HG03558 (cell line): ENCODE measurements around the gene CCDC178.

ENCODE experiments used
- ATAC-seq: cut with Tn5 transposase; IDR thresholded peaks from one replicate; pipeline ENCODE4 v1.9.1; 2021; ENCODE audit warnings: moderate number of reproducible peaks; ENCODE audit not compliant: unreplicated experiment; ENCODE audit errors: extremely low read depth

Gene CCDC178

DNA sequence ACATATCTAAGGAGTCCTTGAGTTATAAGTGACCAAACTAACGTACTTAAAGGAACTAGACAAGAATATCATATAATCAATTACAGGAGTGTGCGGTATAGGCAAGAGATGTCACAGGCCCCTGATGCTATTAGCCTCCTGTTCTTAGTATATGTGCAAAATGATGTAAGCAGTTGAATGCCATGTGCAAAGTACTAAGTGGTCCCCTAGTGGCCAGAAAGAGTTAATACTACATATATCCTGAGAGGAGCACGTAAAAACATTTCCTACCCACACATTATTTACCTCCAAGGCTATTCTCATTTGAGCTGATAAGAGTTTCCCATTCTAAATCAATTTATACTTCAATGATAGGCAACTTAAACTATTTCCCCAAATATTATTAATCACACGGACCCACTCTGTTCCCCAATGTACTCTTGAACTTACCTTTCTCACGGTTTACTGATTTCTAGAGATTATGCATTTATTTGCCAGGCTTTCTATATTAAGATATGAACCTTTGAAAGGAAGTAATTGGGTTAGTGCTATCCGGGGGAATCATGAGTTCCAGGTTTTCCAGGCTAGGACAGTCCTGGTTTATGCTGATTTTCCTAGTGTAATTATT is 509.7 kb downstream of the CCDC178 start:
- peak; percentile 99 for ATAC-seq

DNA sequence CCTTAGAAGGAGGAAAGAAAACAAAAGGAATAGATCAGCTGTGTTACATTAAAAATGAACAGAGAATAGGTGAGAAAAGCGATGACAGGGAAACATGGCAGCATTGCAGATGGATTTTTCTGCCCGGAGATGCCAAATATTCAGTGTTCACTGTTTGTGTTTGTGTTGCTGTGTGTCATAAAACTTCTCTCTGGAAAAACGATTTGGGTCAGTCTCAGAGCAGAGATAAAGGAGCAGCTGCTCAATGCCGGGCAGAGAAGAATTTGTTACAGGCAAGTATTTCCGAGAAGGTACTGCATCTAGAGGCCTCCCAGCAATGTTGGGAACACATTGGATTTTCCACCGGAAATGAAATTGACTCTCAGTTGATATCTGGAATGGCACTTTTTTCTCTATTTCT is 511.3 kb downstream of the CCDC178 start:
- ATAC-seq: no peak

DNA sequence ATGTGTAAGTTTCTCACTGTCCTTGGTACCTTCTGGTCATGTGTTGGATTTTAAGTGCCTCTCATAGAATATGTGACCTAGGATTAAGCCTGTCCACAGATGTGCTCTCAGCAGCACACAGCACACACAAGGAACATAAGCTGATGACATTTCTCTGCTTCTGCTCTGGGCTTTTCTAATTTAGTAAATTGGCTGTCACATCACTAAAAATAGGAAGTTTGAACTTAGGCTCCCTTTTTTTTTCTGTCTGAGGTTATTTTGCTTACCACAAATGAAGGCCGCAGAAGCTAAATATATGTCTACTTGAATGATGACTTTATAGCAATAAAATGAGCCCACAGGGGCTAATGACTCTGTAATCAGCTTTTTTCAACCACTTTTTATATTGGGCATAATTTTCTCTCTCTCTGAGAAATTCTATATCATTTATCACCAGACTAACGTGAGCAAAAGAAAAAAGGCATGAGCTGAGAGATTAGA is 517.5 kb downstream of the CCDC178 start:
- ATAC-seq: no peak

DNA sequence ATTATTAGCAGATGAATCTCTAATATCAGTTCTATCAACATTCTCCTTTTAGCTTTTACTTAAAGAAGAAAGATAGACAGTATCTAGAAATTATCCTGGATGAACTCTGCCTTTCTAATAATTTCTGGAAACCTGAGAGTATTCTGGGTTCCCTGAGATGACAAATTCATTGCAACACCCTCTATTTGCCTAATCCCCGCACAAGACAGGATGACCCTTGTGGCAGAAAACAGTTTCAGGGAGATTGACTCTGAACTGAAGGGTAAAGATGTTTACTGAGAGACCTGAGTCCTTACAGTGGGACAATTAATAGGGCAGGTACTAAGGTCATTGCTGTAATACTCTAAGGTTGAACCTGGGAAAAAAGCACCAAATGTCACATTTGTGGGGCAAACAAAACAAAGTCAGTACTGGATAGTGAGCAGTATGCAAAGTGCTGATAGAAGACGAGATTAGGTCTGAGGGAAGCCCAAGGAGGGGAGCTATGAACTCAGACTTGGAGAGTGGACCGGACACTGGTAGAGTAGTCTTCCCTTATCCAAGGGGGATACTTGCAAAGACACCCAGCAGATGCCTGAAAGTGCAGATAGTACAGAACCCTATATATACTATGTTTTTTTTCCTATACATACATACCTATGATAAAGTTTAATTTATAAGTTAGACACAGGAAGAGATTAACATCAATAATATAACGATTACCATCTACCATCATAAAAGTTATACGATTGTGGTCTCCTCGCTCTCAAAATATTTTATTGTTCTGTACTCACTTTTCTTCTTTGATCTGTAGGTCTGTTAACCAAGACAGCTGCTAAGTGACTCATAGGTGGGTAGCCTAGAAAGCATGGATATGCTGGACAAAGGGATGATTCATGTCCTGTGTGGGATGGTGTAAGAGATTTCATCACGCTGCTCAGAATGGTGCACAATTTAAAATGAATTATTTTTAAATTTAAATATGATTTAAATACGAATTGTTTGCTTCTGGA is 519.4 kb downstream of the CCDC178 start:
- ATAC-seq: no peak

DNA sequence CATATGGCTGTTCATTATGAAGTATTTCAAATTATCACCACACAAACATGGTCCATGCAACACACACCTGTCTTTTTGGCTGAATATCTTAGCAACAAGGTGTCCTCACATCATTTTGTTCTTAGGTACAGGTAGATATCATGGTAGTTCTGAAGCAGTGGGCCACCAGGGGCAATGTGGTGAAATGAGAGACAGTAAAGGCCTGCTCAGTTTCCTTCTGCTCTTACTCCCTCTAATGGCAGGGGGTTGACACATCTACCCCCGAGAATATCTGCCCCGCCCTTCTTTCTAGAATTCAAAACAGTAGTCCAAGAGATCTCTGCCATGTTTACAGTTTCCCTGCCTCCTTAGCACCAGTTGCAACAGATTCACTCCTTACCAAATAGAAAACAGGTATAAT is 520.7 kb downstream of the CCDC178 start:
- ATAC-seq: peak; percentile 84

DNA sequence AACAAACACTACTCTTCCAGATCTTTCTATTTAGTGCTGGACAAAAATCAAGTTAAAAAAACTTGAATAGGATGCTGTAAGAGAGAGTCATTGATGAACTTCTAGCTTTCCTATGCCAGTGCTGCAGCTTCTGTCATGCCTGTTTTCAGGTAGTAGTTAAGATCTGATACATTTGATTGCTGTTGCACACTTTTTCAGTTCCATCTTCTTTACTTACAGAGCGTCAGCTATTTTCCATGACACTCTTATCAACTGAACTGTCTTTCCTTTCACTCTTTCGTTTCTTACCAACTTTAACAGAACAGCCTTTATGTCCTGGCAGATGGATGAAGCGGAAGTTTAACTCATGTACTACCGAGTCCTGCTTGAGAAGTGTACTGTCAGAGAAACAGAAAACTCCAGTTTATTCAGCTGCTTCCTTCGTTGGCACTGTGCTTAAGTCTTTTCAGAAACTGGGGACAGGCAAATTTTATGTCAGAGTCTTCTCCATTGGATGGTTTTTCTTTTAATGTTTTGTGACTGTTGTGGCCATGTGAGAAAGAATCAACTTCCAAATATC is 521.8 kb downstream of the CCDC178 start:
- peak; percentile 42 for ATAC-seq

DNA sequence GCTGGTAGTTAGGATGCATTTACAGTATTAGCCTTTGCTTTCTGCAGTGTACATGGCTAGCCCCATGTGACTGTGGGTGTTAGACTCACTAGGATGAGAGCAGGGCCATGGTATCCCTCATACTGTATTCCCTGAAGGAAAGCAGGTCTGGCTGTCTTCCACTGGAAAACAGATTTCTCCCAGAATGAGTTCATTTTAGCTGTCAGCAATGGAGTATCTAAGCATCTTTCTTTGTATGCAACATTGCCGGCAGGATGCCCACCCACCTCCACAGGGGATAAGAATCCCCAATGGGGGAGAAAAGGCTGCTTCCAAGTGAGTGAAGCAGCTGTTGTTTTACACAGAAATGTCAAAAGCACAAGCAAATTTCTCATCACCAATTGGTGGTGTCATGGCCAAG is 525.0 kb downstream of the CCDC178 start:
- ATAC-seq: no peak

DNA sequence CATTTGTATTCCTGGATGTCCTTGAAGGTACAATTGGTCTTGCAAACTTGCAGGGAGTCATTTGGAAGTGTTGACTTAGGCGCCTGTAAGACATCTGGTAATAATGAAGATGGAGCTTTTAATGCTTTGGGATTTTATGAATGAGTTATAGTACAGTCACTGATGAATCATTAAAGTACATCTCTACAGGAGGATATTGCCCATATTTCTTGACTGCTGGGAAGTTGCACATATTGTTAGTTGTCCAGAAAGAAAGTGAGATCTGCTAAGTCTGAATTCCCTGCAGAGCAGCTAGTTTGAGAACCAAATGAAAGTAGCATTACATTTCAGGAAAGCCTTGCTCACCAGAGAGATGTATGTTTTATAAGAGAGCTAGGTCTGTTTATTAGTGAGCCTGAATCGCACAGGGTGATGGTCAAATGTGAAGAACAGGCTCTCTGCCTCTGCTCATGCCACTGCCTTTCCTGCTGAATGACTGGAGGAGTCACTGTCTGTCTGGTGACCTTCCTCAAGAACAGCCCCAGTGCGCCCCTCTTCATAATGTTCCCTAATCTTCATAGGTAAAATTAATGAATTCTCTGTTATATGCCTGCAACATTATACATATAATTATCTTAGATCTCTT is 528.7 kb downstream of the CCDC178 start:
- ATAC-seq: no peak

DNA sequence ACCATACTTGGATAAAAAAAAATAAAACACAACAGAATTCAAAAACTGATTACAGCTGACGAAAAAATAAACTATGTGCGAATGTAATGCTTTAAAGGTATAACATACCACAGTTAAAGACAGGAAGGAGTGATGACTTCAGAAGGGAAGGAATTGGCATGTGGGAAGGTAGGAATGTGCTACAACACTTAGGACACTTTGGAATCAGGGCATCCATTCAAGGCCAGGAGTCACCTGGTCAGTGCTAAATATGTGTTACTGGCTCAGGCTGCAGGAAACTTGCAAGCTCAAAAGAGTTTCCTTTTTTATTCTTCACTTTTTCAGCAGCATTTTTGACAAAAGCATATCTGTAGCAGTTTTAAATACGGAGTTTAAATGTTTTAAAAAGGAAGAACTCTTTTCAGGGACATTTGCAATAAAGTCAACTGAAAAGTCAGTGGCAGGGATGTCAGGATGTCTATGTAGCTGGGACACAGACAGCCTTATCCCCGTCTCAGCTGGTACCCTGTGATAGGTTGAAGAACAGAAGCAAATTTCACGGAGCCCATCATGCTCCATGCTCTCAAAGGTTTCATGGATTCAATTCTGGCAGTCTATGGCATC is 529.7 kb downstream of the CCDC178 start:
- no peak for ATAC-seq

DNA sequence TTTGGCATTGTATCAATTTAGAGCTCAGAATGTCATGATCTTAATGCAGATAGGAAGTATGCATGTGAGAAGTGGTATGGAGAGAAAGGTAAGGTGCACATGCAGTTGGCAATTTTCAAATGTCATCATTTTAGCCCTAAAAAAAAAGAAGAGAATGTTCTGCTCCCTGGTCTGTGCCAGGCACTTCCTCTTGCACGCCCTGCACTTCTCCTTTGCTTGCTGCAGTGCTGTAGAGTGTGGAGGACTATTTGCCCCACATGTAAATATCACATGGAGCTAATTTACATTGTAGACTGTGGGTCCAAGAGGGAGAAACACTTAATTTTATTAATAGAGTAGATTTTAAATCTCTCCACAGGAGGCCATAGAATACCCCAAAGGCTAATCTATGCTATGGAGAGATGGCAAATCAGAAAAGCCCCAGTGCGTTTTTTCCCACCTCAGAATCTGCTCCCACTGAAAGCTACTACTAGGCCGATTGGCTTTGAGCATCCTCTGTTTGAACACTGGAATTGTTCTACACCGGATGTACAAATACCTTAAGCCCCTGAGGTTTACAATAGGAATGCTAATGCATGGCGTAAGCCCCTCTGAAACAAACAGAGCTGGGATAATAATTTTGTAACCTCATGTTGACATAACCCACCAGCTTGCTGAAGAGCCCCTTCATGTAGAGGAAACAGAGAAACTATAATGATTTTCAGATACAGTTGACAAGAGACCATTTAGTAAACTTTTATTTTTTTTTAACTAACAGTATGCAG is 530.5 kb downstream of the CCDC178 start:
- ATAC-seq: no peak

DNA sequence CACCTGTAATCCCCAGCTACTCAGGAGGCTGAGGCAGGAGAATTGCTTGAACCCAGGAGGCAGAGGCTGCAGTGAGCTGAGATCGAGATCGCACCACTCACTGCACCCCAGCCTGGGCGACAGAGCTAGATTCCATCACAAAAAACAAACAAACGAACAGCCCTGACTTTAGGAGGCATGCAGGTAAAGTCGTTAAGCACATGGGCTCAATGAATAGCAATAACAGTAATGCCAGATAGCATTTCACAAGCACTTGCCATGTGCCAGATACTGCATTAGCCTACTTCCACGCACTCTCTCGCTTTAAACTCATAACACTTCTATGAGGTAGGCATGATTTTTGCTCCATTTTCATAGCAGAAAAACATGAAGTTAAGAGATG is 532.1 kb downstream of the CCDC178 start:
- ATAC-seq: no peak

DNA sequence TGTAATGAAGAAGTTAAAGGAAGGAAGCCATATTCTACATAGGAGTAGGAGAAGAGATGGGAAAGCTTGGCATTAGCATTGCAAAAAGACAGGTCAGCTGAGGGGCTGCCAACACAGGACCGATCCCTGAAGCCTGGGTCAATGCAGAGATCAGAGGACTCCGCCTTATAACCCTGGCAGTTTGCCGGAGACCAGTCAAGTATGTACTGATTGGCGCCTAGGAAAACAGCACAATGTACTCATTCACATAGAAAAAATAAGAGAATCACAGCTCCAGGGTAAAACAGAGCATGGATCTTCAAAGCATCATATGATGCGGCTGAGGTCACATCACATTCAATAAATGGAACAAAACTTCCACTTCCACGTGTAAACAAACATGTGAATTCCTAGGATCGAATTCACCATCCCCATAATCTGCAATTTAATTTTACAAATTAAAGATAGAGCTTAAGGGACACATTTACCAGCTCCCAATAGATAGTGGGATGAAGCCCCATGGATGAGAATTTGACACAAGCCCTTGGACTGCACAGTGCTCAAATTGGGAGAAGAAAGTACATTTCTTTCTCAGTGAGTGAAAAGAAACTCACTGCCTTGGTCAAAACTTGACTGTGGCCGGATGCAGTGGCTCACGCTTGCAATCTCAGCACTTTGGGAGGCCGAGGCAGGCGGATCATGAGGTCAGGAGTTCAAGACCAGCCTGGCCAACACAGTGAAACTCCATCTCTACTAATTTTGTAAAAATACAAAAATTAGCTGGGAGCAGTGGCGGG is 532.7 kb downstream of the CCDC178 start:
- no peak for ATAC-seq

DNA sequence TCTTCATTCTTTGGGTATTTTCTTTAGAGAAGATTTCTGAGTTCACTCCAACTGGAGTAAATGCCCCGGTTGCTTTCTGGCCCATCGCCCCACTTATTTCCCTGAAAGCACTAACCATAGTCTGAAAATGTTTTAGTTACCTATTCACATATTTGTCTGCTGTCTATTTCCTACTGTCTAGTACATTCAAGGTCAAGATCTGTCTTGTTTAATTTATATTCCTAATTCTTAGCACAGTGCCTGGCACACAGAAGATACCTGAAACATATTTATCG is 533.3 kb downstream of the CCDC178 start:
- ATAC-seq: no peak

DNA sequence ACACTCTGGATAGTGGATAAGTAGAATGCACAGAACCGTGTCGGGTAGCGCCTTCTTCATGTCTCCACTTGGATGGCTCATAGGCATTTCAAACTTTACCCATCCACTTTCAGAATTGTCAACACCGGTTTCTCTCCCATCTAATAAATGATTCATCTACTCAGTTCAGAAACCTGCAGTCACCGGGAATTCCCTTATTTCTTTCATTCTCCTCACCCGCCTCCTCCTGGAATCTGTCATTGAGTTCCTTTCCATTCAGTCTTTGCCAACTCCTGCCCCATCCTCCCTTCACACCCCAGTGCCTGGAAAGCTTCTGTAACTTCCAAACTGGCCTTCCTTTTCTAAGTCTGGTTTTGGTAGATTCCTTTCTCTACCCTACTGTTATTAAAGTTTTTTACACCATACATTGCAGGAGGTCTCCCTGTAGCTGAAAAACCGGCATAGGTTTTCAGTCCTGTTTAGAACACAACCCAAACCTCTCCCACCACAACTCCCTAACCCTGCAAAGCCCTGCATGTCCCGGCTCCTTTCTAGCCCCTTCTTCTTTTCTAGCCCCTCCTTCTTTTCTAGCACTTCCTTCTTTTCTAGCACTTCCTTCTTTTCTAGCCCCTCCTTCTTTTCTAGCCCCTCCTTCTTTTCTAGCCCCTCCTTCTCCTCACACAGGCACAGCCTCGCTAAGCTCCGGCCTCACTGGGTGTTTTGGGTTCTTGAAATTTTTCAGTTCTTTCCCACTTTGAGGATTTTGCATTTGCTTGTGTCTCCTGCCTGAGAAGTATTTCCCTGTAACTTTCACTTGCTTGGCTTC is 533.8 kb downstream of the CCDC178 start:
- no peak for ATAC-seq

DNA sequence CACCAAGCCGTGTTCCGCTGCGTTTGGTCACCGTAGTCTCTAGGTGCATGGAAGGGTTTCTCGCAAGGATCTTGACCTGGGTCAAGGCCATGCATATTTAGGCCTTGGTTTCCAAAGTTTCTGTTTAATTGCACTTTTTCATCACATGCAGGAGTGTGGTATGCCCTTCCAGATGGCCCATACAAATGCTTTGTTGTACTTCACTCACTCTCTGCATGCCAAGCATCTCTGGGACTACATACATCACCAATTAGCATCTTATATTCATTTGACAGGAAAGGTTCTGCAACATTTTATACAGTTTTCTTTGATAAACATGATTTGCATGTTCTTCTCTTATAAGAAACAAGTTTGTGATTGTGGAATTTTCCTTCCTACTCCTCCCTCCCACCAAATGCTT is 534.9 kb downstream of the CCDC178 start:
- no peak for ATAC-seq

DNA sequence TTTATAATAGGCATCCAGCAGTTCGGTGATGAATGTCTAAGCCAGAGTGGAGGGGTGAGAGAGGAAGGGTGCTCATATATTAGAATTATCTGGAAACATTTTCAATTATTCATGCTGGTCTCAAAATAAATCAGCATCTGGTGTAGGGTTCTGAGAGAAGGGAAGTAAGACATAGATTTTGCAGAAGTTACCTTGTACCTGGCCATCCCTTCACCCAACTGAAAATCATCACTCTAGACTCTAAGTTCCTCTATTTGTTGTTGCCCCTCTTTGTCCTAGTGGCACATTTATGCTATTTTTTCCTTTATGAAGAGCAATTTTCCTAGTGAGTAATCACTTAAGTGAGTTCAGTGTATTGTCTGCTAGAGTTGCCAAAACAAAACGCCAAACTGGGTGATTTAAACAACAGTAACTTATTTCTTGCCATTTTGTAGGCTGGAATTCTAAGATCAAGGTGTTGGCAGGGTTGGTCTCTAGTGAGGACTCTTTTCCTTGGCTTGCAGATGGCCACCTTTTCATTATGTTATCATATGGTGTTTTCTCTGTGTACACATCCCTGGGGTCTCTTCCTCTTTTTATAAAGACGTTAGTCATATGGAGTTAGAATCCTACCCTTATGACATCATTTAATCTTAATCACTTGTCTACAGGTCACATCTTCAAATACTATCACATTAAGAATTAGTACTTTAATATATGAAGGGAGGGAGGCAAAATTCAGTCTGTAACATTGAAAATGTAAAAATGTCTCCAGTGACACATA is 537.8 kb downstream of the CCDC178 start:
- no peak for ATAC-seq

DNA sequence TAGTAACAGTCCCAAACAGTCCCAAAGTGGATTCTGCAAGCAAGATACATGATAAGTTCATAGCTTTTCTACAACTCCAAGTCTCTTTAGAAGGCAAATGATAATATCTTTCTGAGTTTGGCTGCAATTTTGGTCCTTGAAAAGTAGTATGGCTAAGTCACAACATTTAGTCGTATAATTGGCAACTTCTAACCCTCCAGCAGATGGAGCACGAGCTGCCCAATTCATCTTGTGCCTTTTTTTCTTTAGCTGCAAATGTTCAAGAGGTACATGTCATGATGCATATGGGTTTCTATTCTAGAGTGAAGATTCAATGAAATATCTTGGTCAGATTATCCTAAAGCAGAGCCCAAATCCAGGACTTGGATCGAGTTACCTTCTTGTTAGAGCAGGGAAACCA is 540.7 kb downstream of the CCDC178 start:
- ATAC-seq: no peak
